Central memory CD4-positive, alpha-beta T cell (primary cell): Measurements from ENCODE around the gene DNM3.
A peak's percentile ranks its signal among the peaks of the same experiment; 100 is the strongest.

Source experiments
- DNase-seq: peaks from one replicate; pipeline ENCODE4 v3.0.0; 2022

The DNM3 gene

GRCh38 chr1:172382990-172383389 is 541.7 kb downstream of the DNM3 start:
- no peak for DNase-seq

- DNase-seq = no peak
These were observed 542.2 kb downstream of the DNM3 start for GRCh38 chr1:172383536-172383935.

GRCh38 chr1:172384656-172385055 is 543.4 kb downstream of the DNM3 start:
- DNase-seq = no peak

GRCh38 chr1:172386046-172386445 is 544.7 kb downstream of the DNM3 start:
- no peak for DNase-seq

- no peak for DNase-seq
These were observed 547.2 kb downstream of the DNM3 start for GRCh38 chr1:172388490-172388889.

GRCh38 chr1:172390301-172390682 is 549.0 kb downstream of the DNM3 start:
- no peak for DNase-seq

GRCh38 chr1:172390683-172391551 is 549.6 kb downstream of the DNM3 start:
- no peak for DNase-seq

- DNase-seq = no peak
These were observed 550.7 kb downstream of the DNM3 start for GRCh38 chr1:172391976-172392375.

GRCh38 chr1:172393354-172393753 is 552.1 kb downstream of the DNM3 start:
- no peak for DNase-seq

GRCh38 chr1:172394141-172394751 is 552.9 kb downstream of the DNM3 start:
- peak; percentile 68 for DNase-seq

- no peak for DNase-seq
These were observed 553.5 kb downstream of the DNM3 start for GRCh38 chr1:172394811-172395210.

- no peak for DNase-seq
These were observed 554.3 kb downstream of the DNM3 start for GRCh38 chr1:172395576-172395975.

- DNase-seq = no peak
These were observed 555.9 kb downstream of the DNM3 start for GRCh38 chr1:172397221-172397620.

- DNase-seq = no peak
These were observed 556.3 kb downstream of the DNM3 start for GRCh38 chr1:172397633-172398032.

GRCh38 chr1:172398193-172398592 is 556.9 kb downstream of the DNM3 start:
- no peak for DNase-seq

- peak; percentile 38 for DNase-seq
These were observed 557.9 kb downstream of the DNM3 start for GRCh38 chr1:172398970-172399755.

GRCh38 chr1:172399756-172400721 is 558.7 kb downstream of the DNM3 start:
- no peak for DNase-seq

- DNase-seq = no peak
These were observed 559.4 kb downstream of the DNM3 start for GRCh38 chr1:172400722-172401105.

- no peak for DNase-seq
These were observed 560.2 kb downstream of the DNM3 start for GRCh38 chr1:172401477-172401876.

- no peak for DNase-seq
These were observed 560.6 kb downstream of the DNM3 start for GRCh38 chr1:172401892-172402291.

GRCh38 chr1:172402878-172403569 is 561.7 kb downstream of the DNM3 start:
- no peak for DNase-seq

GRCh38 chr1:172404121-172404520 is 562.8 kb downstream of the DNM3 start:
- DNase-seq = no peak
